HEK293 (cell line): ENCODE measurements around the gene IL17REL.

Experiments used
- CTCF ChIA-PET: fragments of 350-600 bp; formaldehyde crosslinking; extraction: SDS; loops from one replicate; lab custom pipeline; 2021; ENCODE audit warnings: antibody characterized with exemption; lab: Yijun Ruan, JAX
- POLR2A ChIA-PET: fragments of 300-600 bp; formaldehyde crosslinking; extraction: SDS; loops from one replicate; lab custom pipeline; 2020; ENCODE audit warnings: antibody characterized with exemption, inconsistent platforms; lab: Yijun Ruan, JAX
- H3K27ac ChIP-seq: fragments of 200-500 bp; sonication (Bioruptor generic); 2 replicates; pipeline ENCODE4 v1.5.1; 2014; ENCODE audit warnings: low read depth, low read length, control low read depth, inconsistent platforms; ENCODE audit errors: extremely low read depth
- H3K36me3 ChIP-seq, 2 experiments: fragments of 200-500 bp in 1 of 2; sonication (Bioruptor generic) in 1 of 2; 1 replicate in 1 of 2; 2 replicates in 1 of 2; pipeline ENCODE4 v1.5.1; 2014 to 2017; ENCODE audit warnings: inconsistent platforms in 2 of 2, low read length in 2 of 2; ENCODE audit not compliant: control insufficient read depth in 2 of 2, insufficient read depth in 1 of 2
- H3K4me1 ChIP-seq: fragments of 200-500 bp; sonication (Bioruptor generic); 2 replicates; pipeline ENCODE4 v1.5.1; 2014; ENCODE audit warnings: mild to moderate bottlenecking, low read length, inconsistent platforms; ENCODE audit not compliant: control insufficient read depth, insufficient read depth
- H3K4me3 ChIP-seq: 2 replicates; pipeline ENCODE4 v1.5.1; 2011; ENCODE audit warnings: low read depth, mild to moderate bottlenecking, control low read depth, low read length, moderate library complexity
- H3K9me3 ChIP-seq: fragments of 200-500 bp; sonication (Bioruptor generic); 2 replicates; pipeline ENCODE4 v1.5.1; 2014; ENCODE audit warnings: low read depth, low read length, inconsistent platforms; ENCODE audit not compliant: control insufficient read depth, insufficient read depth
- FEZF1 ChIP-seq: fragments of 450-650 bp; formaldehyde crosslinking; IDR thresholded peaks from 2 replicates; pipeline ENCODE4 v1.5.1; 2016; ENCODE audit warnings: missing biosample characterization, missing genetic modification characterization
- KLF9 ChIP-seq: fragments of 450-650 bp; formaldehyde crosslinking; IDR thresholded peaks from 2 replicates; pipeline ENCODE4 v1.5.1; 2016; ENCODE audit warnings: missing biosample characterization, missing genetic modification characterization, low read depth
- SALL2 ChIP-seq: fragments of 450-650 bp; formaldehyde crosslinking; IDR thresholded peaks from 2 replicates; pipeline ENCODE4 v1.5.0; 2017; ENCODE audit warnings: missing biosample characterization, mild to moderate bottlenecking, missing genetic modification characterization, borderline replicate concordance
- SETDB1 ChIP-seq: IDR thresholded peaks from one replicate; pipeline ENCODE4 v1.6.1; 2017; ENCODE audit warnings: mild to moderate bottlenecking, low read length, moderate library complexity, mixed read lengths; ENCODE audit not compliant: insufficient read length
- SP7 ChIP-seq: fragments of 450-650 bp; formaldehyde crosslinking; IDR thresholded peaks from 2 replicates; pipeline ENCODE4 v1.5.1; 2016; ENCODE audit warnings: missing biosample characterization, missing genetic modification characterization
- ZFHX2 ChIP-seq: fragments of 450-650 bp; formaldehyde crosslinking; conservative IDR thresholded peaks from 2 replicates; pipeline ENCODE4 v1.5.1; 2016; ENCODE audit warnings: missing biosample characterization, missing genetic modification characterization
- ZFP69B ChIP-seq: fragments of 450-650 bp; formaldehyde crosslinking; IDR thresholded peaks from 2 replicates; pipeline ENCODE4 v1.5.1; 2016; ENCODE audit warnings: missing biosample characterization, missing genetic modification characterization
- ZNF175 ChIP-seq: fragments of 450-650 bp; formaldehyde crosslinking; IDR thresholded peaks from 2 replicates; pipeline ENCODE4 v1.5.1; 2016; ENCODE audit warnings: missing biosample characterization, missing genetic modification characterization
- ZNF19 ChIP-seq: fragments of 450-650 bp; formaldehyde crosslinking; IDR thresholded peaks from 2 replicates; pipeline ENCODE4; 2016; ENCODE audit warnings: missing biosample characterization, missing genetic modification characterization, low read depth
- ZNF223 ChIP-seq: fragments of 450-650 bp; formaldehyde crosslinking; IDR thresholded peaks from 2 replicates; pipeline ENCODE4 v1.5.1; 2016; ENCODE audit warnings: missing biosample characterization, missing genetic modification characterization
- ZNF292 ChIP-seq: fragments of 450-650 bp; formaldehyde crosslinking; IDR thresholded peaks from 2 replicates; pipeline ENCODE4 v1.5.1; 2016; ENCODE audit warnings: low read depth, missing biosample characterization, missing genetic modification characterization, borderline replicate concordance
- ZNF311 ChIP-seq: fragments of 450-650 bp; formaldehyde crosslinking; IDR thresholded peaks from 2 replicates; pipeline ENCODE4 v1.5.1; 2017; ENCODE audit warnings: missing biosample characterization, missing genetic modification characterization, borderline replicate concordance
- ZNF354C ChIP-seq: fragments of 450-650 bp; formaldehyde crosslinking; IDR thresholded peaks from 2 replicates; pipeline ENCODE4 v1.5.1; 2016; ENCODE audit warnings: missing biosample characterization, missing genetic modification characterization, low read depth, borderline replicate concordance
- ZNF510 ChIP-seq: fragments of 450-650 bp; formaldehyde crosslinking; IDR thresholded peaks from 2 replicates; pipeline ENCODE4 v1.5.1; 2018; ENCODE audit warnings: mild to moderate bottlenecking, missing genetic modification characterization, missing biosample characterization; ENCODE audit not compliant: insufficient replicate concordance
- ZNF514 ChIP-seq: fragments of 450-650 bp; formaldehyde crosslinking; IDR thresholded peaks from 2 replicates; pipeline ENCODE4 v1.5.1; 2016; ENCODE audit warnings: missing biosample characterization, missing genetic modification characterization
- ZNF521 ChIP-seq: fragments of 450-650 bp; formaldehyde crosslinking; IDR thresholded peaks from 2 replicates; pipeline ENCODE4 v1.5.1; 2017; ENCODE audit warnings: missing biosample characterization, mild to moderate bottlenecking, missing genetic modification characterization
- ZNF529 ChIP-seq: fragments of 450-650 bp; formaldehyde crosslinking; IDR thresholded peaks from 2 replicates; pipeline ENCODE4 v1.5.1; 2017; ENCODE audit warnings: missing genetic modification characterization, missing biosample characterization; ENCODE audit not compliant: insufficient replicate concordance
- ZNF544 ChIP-seq: fragments of 450-650 bp; formaldehyde crosslinking; IDR thresholded peaks from 2 replicates; pipeline ENCODE4 v1.5.0; 2017; ENCODE audit warnings: missing biosample characterization, missing genetic modification characterization
- ZNF549 ChIP-seq: fragments of 450-650 bp; IDR thresholded peaks from 2 replicates; pipeline ENCODE4 v1.5.1; 2018; ENCODE audit warnings: missing biosample characterization, missing genetic modification characterization, mild to moderate bottlenecking, inconsistent platforms, moderate library complexity
- ZNF555 ChIP-seq: fragments of 450-650 bp; formaldehyde crosslinking; conservative IDR thresholded peaks from 2 replicates; pipeline ENCODE4 v1.5.1; 2017; ENCODE audit warnings: missing biosample characterization, mild to moderate bottlenecking, missing genetic modification characterization, inconsistent platforms
- ZNF596 ChIP-seq: fragments of 450-650 bp; IDR thresholded peaks from 2 replicates; pipeline ENCODE4 v1.5.0; 2018; ENCODE audit warnings: missing biosample characterization, mild to moderate bottlenecking, missing genetic modification characterization, moderate library complexity
- ZNF623 ChIP-seq: fragments of 450-650 bp; formaldehyde crosslinking; IDR thresholded peaks from 2 replicates; pipeline ENCODE4 v1.5.1; 2016; ENCODE audit warnings: missing biosample characterization, missing genetic modification characterization
- ZNF677 ChIP-seq: fragments of 450-650 bp; IDR thresholded peaks from 2 replicates; pipeline ENCODE4 v1.5.0; 2018; ENCODE audit warnings: missing biosample characterization, mild to moderate bottlenecking, missing genetic modification characterization, moderate library complexity
- ZNF707 ChIP-seq: fragments of 450-650 bp; formaldehyde crosslinking; IDR thresholded peaks from 2 replicates; pipeline ENCODE4 v1.5.1; 2016; ENCODE audit warnings: missing biosample characterization, missing genetic modification characterization
- ZNF76 ChIP-seq: fragments of 450-650 bp; formaldehyde crosslinking; IDR thresholded peaks from 2 replicates; pipeline ENCODE4; 2016; ENCODE audit warnings: low read depth, missing biosample characterization, missing genetic modification characterization, borderline replicate concordance
- ZNF776 ChIP-seq: fragments of 450-650 bp; formaldehyde crosslinking; IDR thresholded peaks from 2 replicates; pipeline ENCODE4 v1.5.0; 2017; ENCODE audit warnings: missing biosample characterization, missing genetic modification characterization, borderline replicate concordance
- ZNF777 ChIP-seq: fragments of 450-650 bp; formaldehyde crosslinking; IDR thresholded peaks from 2 replicates; pipeline ENCODE4 v1.5.1; 2017; ENCODE audit warnings: missing biosample characterization, missing genetic modification characterization, borderline replicate concordance
- ZNF843 ChIP-seq: fragments of 450-650 bp; formaldehyde crosslinking; IDR thresholded peaks from 2 replicates; pipeline ENCODE4 v1.5.1; 2016; ENCODE audit warnings: missing biosample characterization, missing genetic modification characterization
- TF ChIP-seq, protein P1 (sequence below): fragments of 450-650 bp; formaldehyde crosslinking; IDR thresholded peaks from 2 replicates; pipeline ENCODE4 v1.5.1; 2016; ENCODE audit warnings: missing biosample characterization, missing genetic modification characterization
- TF ChIP-seq, protein P2 (sequence below): fragments of 450-650 bp; formaldehyde crosslinking; IDR thresholded peaks from 2 replicates; pipeline ENCODE4 v1.5.1; 2016; ENCODE audit warnings: missing biosample characterization, missing genetic modification characterization, low read depth

IL17REL gene

DNA sequence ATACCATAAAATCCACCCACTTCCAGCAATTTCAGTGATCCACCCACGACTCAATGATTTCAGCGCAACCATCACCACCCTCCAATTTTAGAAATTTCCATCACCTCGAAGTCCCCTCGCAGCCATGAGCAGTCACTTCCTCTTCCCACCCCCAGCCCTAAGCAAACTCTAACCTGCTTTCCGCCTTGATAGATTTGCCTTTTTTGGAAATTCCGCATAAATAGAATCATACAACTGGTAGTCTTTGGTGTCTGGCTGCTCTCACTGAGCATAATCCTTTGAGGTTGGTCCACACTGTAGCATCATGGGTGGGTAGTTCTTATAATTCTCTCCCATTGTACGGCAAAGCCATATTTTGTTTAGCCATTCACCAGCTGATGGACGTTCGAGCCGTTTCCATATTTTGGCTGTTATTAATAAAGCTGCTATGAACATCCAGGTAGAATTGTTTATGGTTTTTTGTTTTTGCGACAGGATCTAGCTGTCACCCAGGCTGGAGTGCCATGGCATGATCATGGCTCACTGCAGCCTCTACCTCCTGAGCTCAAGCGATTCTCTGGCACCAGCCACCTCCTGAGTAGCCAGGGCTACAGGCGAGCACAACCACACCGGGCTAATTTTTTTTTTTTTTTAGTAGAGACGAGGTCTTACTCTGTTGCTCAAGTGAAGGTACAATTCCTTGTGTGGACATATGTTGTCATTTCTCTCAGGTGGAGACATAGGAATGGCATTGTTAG is 36.0 kb downstream of the IL17REL start (continued):
- TF ChIP-seq ZNF529 (no peak), ZNF354C (no peak), ZNF514 (no peak)

DNA sequence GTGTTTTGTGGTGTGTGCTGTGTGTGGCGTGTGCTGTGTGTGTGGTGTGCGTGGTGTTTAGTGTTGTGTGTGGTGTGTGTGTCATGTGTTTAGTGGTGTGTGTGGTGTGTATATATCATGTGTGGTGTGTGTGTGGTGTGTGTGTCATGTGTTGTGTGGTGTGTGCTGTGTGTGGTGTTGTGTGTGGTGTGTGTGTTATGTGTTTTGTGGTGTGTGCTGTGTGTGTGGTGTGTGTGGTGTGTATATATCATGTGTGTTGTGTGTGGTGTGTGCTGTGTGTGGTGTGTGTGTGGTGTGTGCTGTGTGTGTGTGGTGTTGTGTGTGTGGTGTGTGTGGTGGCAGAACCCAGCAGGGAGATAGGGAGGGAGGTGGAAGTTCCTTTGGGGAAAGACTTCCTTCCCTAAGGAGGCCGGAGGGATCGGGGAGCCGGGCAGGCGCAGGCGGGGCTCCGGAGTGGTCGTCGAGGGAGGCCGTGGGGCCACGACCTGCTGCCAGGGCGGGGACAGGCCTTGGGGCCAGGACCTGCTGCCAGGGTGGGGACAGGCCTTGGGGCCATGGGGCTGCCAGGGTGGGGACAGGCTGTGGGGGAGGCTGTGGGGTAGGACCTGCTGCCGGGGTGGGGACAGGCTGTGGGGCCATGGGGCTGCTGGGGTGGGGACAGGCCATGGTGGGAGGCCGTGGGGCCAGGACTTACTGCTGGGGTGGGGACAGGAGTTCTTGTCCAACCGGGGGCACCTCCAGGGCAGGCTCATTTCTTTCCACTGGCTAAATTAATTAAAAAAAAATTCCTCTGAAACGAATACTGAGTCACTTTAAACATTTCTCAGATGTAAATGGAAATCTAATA is 36.8 kb downstream of the IL17REL start:
- CTCF ChIA-PET, result interaction anchor here (0.7 to 1.0 kb wide), 2 partner anchors 24 to 137 kb away, joined by 3 to 4 read pairs; no protein-coding TSS in a partner anchor
- no peak overlapping the region for H3K4me3 ChIP-seq
- POLR2A ChIA-PET, result no interaction called here
- H3K36me3 ChIP-seq, result no peaks in the 10 kb centered on the region
- no peaks in the 10 kb centered on the region; the same call in 1 of the 2 replicates for H3K4me1 ChIP-seq
- H3K9me3 ChIP-seq, result no peaks in the 10 kb centered on the region
- H3K27ac ChIP-seq, result no peak overlapping the region
- no peak for TF ChIP-seq ZNF623 (tag by site-specific recombination)
- TF ChIP-seq ZNF521 (tag by site-specific recombination), result no peak
- no peak; the same call in 1 of the 2 replicates for TF ChIP-seq ZFHX2 (tag by site-specific recombination)
- no peak for TF ChIP-seq ZNF677 (tag by site-specific recombination)
- peak; percentile 55; the same call in 1 of the 2 replicates for TF ChIP-seq ZNF777 (tag by site-specific recombination)
- no peak; the same call in 1 of the 2 replicates for TF ChIP-seq SP7 (tag by site-specific recombination)
- TF ChIP-seq FEZF1, result no peak
- TF ChIP-seq ZFP69B (tag by site-specific recombination), result peak; percentile 73
- no peak for TF ChIP-seq ZNF843 (tag by site-specific recombination)
- no peak for TF ChIP-seq ZNF292
- TF ChIP-seq ZNF707 (tag by site-specific recombination), result no peak
- no peak for TF ChIP-seq SETDB1
- TF ChIP-seq ZNF19 (tag by site-specific recombination), result no peak
- 0 out of 2 replicates have a peak, but pooled peaks have one; percentile 13 for TF ChIP-seq ZNF76
- peak; percentile 90 for TF ChIP-seq SALL2 (tag by site-specific recombination)
- no peak for TF ChIP-seq ZNF776 (tag by site-specific recombination)
- TF ChIP-seq, protein P1, sequence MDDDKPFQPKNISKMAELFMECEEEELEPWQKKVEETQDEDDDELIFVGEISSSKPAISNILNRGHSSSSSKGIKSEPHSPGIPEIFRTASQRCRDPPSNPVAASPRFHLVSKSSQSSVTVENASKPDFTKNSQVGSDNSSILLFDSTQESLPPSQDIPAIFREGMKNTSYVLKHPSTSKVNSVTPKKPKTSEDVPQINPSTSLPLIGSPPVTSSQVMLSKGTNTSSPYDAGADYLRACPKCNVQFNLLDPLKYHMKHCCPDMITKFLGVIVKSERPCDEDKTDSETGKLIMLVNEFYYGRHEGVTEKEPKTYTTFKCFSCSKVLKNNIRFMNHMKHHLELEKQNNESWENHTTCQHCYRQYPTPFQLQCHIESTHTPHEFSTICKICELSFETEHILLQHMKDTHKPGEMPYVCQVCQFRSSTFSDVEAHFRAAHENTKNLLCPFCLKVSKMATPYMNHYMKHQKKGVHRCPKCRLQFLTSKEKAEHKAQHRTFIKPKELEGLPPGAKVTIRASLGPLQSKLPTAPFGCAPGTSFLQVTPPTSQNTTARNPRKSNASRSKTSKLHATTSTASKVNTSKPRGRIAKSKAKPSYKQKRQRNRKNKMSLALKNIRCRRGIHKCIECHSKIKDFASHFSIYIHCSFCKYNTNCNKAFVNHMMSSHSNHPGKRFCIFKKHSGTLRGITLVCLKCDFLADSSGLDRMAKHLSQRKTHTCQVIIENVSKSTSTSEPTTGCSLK, result 0 out of 2 replicates have a peak, but pooled peaks have one; percentile 28
- peak; percentile 37; the same call in 1 of the 2 replicates for TF ChIP-seq KLF9 (tag by site-specific recombination)
- no peak for TF ChIP-seq ZNF549
- TF ChIP-seq ZNF596 (tag by site-specific recombination), result no peak
- TF ChIP-seq ZNF514, result peak; percentile 54; the same call in 1 of the 2 replicates
- no peak for TF ChIP-seq ZNF175 (tag by site-specific recombination)
- TF ChIP-seq ZNF223 (tag by site-specific recombination), result no peak; the same call in 1 of the 2 replicates
- TF ChIP-seq, protein P2, sequence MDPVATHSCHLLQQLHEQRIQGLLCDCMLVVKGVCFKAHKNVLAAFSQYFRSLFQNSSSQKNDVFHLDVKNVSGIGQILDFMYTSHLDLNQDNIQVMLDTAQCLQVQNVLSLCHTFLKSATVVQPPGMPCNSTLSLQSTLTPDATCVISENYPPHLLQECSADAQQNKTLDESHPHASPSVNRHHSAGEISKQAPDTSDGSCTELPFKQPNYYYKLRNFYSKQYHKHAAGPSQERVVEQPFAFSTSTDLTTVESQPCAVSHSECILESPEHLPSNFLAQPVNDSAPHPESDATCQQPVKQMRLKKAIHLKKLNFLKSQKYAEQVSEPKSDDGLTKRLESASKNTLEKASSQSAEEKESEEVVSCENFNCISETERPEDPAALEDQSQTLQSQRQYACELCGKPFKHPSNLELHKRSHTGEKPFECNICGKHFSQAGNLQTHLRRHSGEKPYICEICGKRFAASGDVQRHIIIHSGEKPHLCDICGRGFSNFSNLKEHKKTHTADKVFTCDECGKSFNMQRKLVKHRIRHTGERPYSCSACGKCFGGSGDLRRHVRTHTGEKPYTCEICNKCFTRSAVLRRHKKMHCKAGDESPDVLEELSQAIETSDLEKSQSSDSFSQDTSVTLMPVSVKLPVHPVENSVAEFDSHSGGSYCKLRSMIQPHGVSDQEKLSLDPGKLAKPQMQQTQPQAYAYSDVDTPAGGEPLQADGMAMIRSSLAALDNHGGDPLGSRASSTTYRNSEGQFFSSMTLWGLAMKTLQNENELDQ (tag by site-specific recombination), result no peak
- no peak for TF ChIP-seq ZNF510
- no peak for TF ChIP-seq ZNF544 (tag by site-specific recombination)
- TF ChIP-seq ZNF311 (tag by site-specific recombination), result peak; percentile 85; the same call in 1 of the 2 replicates
- TF ChIP-seq ZNF555 (tag by site-specific recombination), result no peak
